DOHH2 (cell line): ENCODE results near the gene SLC49A4.

ENCODE experiments used
- H3F3A ChIP-seq: fragments of 200-600 bp; sonication (generic), shearing (Covaris generic); 2 replicates; pipeline ENCODE4 v1.6.0; 2016; ENCODE audit warnings: antibody characterized with exemption, mild to moderate bottlenecking; ENCODE audit not compliant: control insufficient read depth, insufficient read depth
- H3K27ac ChIP-seq: fragments of 200-600 bp; sonication (generic); 2 replicates; pipeline ENCODE4 v1.5.1; 2014; ENCODE audit warnings: low read depth, mild to moderate bottlenecking, low read length, moderate library complexity
- H3K27me3 ChIP-seq: fragments of 200-600 bp; sonication (generic); 2 replicates; pipeline ENCODE4 v1.6.1; 2014; ENCODE audit warnings: mild to moderate bottlenecking, low read length, mixed read lengths; ENCODE audit not compliant: control insufficient read depth
- H3K36me3 ChIP-seq: fragments of 200-600 bp; sonication (generic); 2 replicates; pipeline ENCODE4 v1.6.1; 2014; ENCODE audit warnings: mild to moderate bottlenecking, low read length, moderate library complexity, mixed read lengths; ENCODE audit not compliant: control insufficient read depth
- H3K4me1 ChIP-seq: fragments of 200-600 bp; sonication (generic); 2 replicates; pipeline ENCODE4 v1.6.1; 2014; ENCODE audit warnings: mild to moderate bottlenecking, low read length, mixed read lengths; ENCODE audit not compliant: control insufficient read depth
- H3K4me2 ChIP-seq: fragments of 200-600 bp; sonication (generic); 2 replicates; pipeline ENCODE4 v1.6.0; 2014; ENCODE audit warnings: mild to moderate bottlenecking, low read length, moderate library complexity
- H3K4me3 ChIP-seq: fragments of 200-600 bp; sonication (generic); 2 replicates; pipeline ENCODE4 v1.5.1; 2014; ENCODE audit warnings: mild to moderate bottlenecking, low read length, mixed read lengths
- H3K79me2 ChIP-seq: fragments of 200-600 bp; sonication (generic); 2 replicates; pipeline ENCODE4 v1.6.1; 2014; ENCODE audit warnings: mild to moderate bottlenecking, low read length, mixed read lengths; ENCODE audit not compliant: control insufficient read depth
- H3K9me2 ChIP-seq: fragments of 200-600 bp; sonication (generic); replicated peaks from 2 replicates; pipeline ENCODE4 v1.6.1; 2014; ENCODE audit warnings: mild to moderate bottlenecking, low read length, mixed read lengths; ENCODE audit not compliant: control insufficient read depth
- H3K9me3 ChIP-seq: fragments of 200-600 bp; sonication (generic); 2 replicates; pipeline ENCODE4 v1.6.1; 2014; ENCODE audit warnings: antibody characterized with exemption, low read length, mixed read lengths; ENCODE audit not compliant: control insufficient read depth, insufficient read depth
- H4K20me1 ChIP-seq: fragments of 200-600 bp; sonication (generic); 2 replicates; pipeline ENCODE4 v1.6.0; 2014; ENCODE audit warnings: low read depth, mild to moderate bottlenecking, antibody characterized with exemption, low read length, moderate library complexity; ENCODE audit not compliant: control insufficient read depth, insufficient read depth
- EZH2phosphoT487 ChIP-seq: fragments of 200-600 bp; sonication (generic); IDR thresholded peaks from 2 replicates; pipeline ENCODE4 v1.6.1; 2017; ENCODE audit warnings: borderline replicate concordance, mild to moderate bottlenecking, antibody characterized with exemption, low read length, moderate library complexity, mixed read lengths
- TF ChIP-seq, protein P1 (sequence below): fragments of 200-600 bp; sonication (generic); IDR thresholded peaks from one replicate; pipeline ENCODE4 v1.5.1; 2014; ENCODE audit warnings: antibody characterized with exemption, mild to moderate bottlenecking, low read depth, low read length; ENCODE audit not compliant: poor library complexity, severe bottlenecking

Gene SLC49A4

DNA sequence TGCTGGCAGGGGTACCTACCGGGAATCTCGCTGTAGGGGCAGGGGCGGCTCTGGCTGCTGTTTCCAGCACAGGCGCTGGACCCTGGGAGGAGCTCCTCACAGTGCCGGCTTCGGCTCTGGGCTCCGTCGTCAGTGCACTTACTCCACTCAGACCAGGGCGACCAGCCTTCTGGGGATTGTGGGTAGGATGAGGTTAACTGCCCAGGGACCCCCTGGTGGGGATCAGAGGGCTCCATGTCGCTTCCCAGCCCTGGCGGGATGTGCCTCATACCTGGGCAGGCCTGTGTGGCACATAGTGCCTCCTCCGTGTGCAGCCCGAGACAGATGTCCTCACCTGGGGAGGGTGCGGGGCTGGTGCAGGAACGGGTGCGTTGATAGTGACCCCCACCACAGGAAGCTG lies 117.0 kb downstream of the SLC49A4 start:
- H3K4me1 ChIP-seq = no peaks in the 10 kb centered on the region
- H3K36me3 ChIP-seq = no peaks in the 10 kb centered on the region
- H3K9me2 ChIP-seq = no peaks in the 10 kb centered on the region
- H3K27me3 ChIP-seq = peaks cover 2% of the 10 kb centered on the region; the same call in 1 of the 2 replicates
- no peaks in the 10 kb centered on the region for H4K20me1 ChIP-seq
- no peak overlapping the region for H3K4me3 ChIP-seq
- H3K4me2 ChIP-seq = no peak overlapping the region
- H3K27ac ChIP-seq = no peak overlapping the region
- no peaks in the 10 kb centered on the region for H3K9me3 ChIP-seq
- H3F3A ChIP-seq = no peaks in the 10 kb centered on the region
- H3K79me2 ChIP-seq = no peaks in the 10 kb centered on the region
- TF ChIP-seq, protein P1, sequence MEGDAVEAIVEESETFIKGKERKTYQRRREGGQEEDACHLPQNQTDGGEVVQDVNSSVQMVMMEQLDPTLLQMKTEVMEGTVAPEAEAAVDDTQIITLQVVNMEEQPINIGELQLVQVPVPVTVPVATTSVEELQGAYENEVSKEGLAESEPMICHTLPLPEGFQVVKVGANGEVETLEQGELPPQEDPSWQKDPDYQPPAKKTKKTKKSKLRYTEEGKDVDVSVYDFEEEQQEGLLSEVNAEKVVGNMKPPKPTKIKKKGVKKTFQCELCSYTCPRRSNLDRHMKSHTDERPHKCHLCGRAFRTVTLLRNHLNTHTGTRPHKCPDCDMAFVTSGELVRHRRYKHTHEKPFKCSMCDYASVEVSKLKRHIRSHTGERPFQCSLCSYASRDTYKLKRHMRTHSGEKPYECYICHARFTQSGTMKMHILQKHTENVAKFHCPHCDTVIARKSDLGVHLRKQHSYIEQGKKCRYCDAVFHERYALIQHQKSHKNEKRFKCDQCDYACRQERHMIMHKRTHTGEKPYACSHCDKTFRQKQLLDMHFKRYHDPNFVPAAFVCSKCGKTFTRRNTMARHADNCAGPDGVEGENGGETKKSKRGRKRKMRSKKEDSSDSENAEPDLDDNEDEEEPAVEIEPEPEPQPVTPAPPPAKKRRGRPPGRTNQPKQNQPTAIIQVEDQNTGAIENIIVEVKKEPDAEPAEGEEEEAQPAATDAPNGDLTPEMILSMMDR = no peak
- no peak for TF ChIP-seq EZH2phosphoT487

DNA sequence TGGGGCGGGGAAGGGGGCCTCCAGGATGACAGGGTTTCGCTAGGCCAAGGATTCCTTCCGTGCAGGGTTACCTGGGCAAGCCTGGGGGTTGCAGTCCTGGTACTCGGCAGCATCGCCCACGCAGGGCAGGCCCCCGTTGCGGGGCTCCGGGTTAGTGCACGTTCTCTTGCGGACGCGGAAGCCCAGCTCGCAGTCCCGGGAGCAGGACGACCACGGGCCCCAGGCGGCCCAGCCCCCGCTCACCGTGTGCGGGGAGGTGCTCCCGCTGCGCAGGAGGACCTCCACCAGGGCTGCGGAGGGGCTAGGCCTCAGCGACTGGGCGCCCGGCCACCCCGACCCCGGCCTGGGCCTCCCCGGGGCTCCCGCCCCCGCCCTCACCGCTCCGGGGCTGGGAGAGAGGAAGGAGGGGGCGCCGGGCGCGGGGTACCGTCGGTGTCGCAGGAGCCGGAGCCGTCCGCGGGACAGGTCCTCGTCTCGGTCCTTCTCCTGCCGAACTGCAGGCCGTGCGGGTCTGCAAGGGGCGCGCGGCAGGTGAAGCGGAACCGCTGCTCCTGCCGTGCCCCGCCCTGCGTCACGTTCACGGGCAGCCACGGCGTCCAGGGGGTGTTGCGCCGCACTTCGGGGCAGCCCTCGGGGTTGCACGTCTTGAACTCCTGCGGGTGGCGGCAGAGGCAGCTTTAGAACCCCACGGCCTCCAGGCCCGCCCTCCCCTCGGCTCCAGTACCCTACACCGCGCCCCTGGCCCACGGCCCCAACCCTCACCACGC lies 118.1 kb downstream of the SLC49A4 start:
- Histone ChIP-seq H3K27ac (no peak overlapping the region), H3K79me2 (no peaks in the 10 kb centered on the region), H4K20me1 (no peaks in the 10 kb centered on the region), H3K4me2 (no peak overlapping the region), H3K4me1 (no peaks in the 10 kb centered on the region), H3K4me3 (no peak overlapping the region), H3K9me3 (no peaks in the 10 kb centered on the region), H3K9me2 (no peaks in the 10 kb centered on the region), H3K36me3 (no peaks in the 10 kb centered on the region), H3F3A (no peaks in the 10 kb centered on the region), H3K27me3 (peaks cover 5% of the 10 kb centered on the region; the same call in 1 of the 2 replicates)
- TF ChIP-seq, protein P1 = no peak
- TF ChIP-seq EZH2phosphoT487 = no peak

DNA sequence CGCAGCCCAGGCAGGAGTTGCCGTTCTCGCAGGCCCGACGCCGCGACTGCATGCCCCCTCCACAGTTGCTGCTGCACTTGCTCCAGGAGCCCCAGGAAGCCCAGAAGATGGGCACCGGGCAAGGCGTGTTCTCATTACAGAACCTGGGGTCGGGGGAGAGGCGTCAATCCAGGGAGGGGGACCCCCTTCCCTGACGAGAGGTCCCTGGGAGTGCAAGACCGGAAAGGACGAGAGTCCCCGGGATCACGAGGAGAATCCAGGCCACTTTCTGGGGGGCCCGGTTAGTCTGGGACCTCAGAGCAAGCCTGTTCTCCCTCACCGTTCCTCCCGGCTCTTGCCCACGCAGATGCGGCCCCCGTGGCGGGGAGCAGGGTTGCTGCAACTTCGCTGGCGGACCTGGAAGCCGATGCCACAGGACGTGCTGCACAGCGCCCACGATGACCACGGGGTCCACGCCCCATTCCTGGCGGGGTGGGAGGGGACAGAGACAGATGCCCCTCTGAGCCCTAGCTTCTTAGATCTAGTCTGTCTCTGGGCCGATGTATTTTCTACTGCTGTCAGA lies 118.8 kb downstream of the SLC49A4 start:
- Histone ChIP-seq H3K9me2 (no peaks in the 10 kb centered on the region), H3K79me2 (no peaks in the 10 kb centered on the region), H3K36me3 (no peaks in the 10 kb centered on the region), H4K20me1 (no peaks in the 10 kb centered on the region), H3K9me3 (no peaks in the 10 kb centered on the region), H3K4me1 (no peaks in the 10 kb centered on the region), H3K27ac (no peak overlapping the region), H3F3A (no peaks in the 10 kb centered on the region), H3K4me2 (no peak overlapping the region), H3K4me3 (no peak overlapping the region), H3K27me3 (peaks cover 5% of the 10 kb centered on the region; the same call in 1 of the 2 replicates)
- no peak for TF ChIP-seq EZH2phosphoT487
- TF ChIP-seq, protein P1 = no peak
